NCI-H82 (cell line): ENCODE data around the gene ZNRF3.
"Not testable (repeated sequence)": the region's sequence is repeated elsewhere in the genome, so short reads cannot be mapped to it uniquely, and the experiment has no call there.

Experiments
- DNase-seq: peaks from one replicate; lab custom pipeline; 2025; lab: John Stamatoyannopoulos, UW

The ZNRF3 gene

DNA sequence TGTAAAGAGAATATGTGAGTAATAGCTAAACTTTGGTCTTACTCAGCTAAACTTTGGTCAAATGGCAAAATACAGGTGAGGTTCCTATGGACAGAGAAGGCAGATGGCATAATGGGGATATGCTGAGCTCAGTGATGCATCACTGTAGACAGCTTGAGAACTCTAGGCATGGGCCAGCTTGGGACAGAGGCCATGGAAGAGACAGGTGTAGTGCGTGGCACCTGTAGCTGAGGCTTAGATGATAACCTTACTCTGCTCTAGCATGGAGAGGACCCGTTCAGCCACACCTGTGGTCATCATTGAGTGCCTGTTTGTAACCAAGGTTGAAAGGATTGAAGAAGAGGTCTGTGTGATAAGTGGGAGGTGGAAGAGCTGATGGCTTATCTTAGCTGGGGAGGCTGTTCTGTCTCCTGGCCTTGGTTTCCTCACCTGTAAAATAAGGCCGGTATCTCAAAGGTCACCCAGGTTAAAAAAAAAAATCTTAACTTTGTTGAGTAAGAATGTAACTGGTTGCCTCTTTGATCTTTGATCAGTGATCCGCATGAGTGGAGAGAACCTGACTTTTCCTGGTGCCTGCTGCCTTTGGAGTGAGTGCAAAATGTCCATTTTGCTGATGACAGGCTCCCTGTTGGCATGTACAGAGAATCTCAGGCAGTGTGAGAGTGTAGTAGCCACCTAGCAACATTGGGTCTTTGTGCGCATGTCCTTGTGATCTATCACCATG, 48.6 kb downstream of the ZNRF3 start:
- DNase-seq, result no peak

- no peak for DNase-seq
Measured at GRCh38 chr22:28933321-28933720, 49.9 kb downstream of the ZNRF3 start.

- no peak for DNase-seq
Measured at GRCh38 chr22:28934026-28934425, 50.7 kb downstream of the ZNRF3 start.

DNA sequence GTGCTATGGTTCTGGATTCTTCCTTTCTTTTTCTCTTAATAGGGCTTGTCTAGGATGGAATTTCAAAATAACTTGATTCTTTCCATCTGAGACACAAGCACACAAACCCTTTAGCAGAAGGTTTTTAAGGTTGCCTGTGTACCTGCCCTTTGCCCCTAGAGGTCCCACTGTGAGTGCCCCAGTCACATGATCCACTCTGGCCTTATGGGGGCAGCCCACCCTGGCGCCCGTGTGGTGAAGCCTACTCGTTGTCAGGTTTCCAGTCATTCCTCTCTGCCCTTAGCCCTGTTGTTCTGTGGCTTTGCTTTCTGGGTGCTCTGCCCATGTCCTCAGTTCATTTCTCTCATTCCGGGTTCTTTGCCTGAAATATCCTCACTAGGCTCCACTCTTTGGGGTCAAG, 51.8 kb downstream of the ZNRF3 start:
- DNase-seq, result no peak

DNA sequence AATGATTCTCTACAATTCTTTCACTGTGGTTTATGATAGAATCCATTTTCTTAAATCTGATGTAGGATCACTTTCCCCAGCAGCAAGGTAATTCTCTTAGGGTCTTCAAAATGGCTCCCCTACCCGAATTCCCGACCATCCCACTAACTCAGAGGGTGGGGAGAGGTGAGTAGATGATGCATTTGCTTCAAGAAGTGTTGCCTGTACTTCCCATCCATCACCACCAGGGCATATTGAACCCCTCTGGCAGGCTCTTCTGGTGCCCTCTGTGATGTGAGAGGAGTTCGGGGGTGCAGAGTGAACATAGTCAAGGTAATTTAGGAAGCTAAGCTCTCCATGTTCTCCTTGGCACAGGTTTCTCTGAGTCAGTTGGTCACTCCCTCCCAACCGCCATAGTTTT, 52.3 kb downstream of the ZNRF3 start:
- DNase-seq, result no peak

- no peak for DNase-seq
Measured at GRCh38 chr22:28936200-28936599, 52.8 kb downstream of the ZNRF3 start.

- no peak for DNase-seq
Measured at GRCh38 chr22:28937206-28938025, 54.0 kb downstream of the ZNRF3 start.

DNA sequence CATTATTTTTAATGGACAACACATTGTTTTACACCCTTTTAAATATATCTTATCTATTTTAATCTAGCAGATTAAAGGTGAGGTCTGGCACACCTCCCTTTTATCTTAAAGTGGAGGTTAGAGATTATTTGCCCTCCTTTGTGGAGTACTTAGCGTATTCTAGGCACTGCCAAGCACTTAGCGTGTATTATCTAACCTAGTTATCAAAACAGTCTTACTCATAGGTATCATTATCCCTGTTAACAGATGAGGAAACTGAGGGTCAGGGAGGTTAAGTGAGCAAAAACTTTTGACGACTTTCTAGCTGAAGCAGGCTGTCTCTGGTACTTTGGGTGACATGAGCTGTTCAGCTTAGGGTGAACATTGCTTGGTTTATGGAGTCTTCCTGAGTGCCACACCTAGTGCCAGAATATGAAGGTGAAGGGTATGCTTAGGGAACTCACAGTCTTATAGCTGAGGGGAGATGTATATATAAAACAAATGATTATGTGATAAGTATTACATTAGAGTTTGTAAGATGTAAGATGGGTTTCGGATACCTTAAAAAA, 55.0 kb downstream of the ZNRF3 start:
- DNase-seq, result no peak

DNA sequence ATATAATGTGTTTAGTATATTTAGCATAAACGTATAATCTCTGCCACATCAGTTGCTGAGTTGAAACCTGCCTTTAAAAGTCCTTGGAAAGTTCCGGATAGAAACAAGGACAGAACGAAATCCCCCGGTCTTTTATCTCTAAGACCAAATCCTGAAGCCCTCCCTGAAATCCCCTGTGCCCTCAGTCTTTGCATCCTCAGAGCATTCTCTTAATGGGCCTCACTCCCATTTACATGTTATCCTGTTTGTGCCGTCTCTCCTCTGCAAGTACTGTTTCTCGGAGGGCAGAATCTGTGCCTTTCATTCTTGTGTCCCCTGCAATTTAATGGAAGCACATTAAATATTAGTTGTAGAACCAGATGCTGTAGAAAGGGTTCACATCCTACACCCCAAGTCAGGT, 56.0 kb downstream of the ZNRF3 start:
- DNase-seq, result peak; percentile 53

GRCh38 chr22:28939932-28940331, 56.6 kb downstream of the ZNRF3 start:
- no peak for DNase-seq

DNA sequence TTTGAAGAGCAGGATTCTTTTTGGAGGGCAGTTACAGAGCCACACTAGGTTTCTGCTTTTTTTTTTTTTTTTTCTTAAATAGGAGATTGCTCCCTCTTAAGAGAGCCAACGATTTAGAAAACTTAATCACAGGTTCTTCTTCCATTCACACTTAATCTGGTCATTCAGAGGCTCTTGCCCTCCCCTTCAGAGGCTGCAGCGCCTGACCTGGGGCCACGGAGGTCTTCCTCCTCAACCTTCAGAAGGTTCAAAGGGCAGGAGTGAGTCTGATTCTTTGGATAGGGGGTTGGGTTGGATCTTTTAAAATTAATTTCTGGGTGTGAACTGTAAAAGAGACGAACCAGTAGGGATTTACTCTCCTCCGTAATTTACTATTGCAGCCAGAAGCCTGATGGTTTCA, 57.1 kb downstream of the ZNRF3 start:
- DNase-seq, result no peak

- DNase-seq, result no peak
Measured at GRCh38 chr22:28942333-28942732, 59.0 kb downstream of the ZNRF3 start.

- peak; percentile 87 for DNase-seq
Measured at GRCh38 chr22:28942801-28943500, 59.6 kb downstream of the ZNRF3 start.

DNA sequence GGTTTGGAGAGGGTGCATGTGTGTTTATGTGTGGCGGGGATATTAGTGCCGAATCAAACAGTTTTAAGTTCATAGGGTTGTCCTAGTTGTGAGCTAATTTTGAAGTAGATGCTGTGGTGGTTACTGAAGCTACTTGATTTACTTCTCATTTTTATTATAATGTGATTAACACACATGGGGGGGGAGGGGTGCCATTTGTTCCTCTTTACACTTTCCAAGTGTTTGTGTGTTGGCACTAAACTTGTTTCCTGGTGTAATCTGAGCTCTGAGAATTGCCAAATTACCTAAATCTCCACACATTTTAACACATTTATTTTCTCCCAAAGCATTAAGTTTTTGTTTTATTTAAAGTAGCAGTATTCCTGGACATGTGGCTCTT, 60.1 kb downstream of the ZNRF3 start:
- peak; percentile 84 for DNase-seq

GRCh38 chr22:28947125-28947524, 63.8 kb downstream of the ZNRF3 start:
- DNase-seq, result no peak

DNA sequence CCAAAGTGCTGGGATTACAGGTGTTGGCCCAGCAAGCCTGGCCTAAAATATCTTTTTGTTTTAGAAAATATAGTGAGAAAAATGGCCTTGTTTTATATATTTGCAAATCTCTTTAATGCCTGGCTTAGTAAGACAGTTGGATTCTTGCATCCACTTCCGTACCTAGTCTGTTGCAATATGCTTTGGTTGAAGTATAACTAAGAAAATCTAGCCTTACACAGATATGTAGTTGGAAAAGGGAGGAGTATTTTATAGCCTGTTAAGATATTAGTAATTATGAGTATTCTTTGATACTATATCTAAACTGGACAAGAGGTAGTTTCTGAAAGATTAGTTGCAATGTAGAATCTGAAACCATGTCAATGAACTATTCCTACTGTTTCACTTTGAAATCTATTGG, 65.1 kb downstream of the ZNRF3 start:
- DNase-seq, result no peak

GRCh38 chr22:28948860-28949551, 65.6 kb downstream of the ZNRF3 start:
- DNase-seq, result not testable (repeated sequence)

- no peak for DNase-seq
Measured at GRCh38 chr22:28949788-28950187, 66.4 kb downstream of the ZNRF3 start.

DNA sequence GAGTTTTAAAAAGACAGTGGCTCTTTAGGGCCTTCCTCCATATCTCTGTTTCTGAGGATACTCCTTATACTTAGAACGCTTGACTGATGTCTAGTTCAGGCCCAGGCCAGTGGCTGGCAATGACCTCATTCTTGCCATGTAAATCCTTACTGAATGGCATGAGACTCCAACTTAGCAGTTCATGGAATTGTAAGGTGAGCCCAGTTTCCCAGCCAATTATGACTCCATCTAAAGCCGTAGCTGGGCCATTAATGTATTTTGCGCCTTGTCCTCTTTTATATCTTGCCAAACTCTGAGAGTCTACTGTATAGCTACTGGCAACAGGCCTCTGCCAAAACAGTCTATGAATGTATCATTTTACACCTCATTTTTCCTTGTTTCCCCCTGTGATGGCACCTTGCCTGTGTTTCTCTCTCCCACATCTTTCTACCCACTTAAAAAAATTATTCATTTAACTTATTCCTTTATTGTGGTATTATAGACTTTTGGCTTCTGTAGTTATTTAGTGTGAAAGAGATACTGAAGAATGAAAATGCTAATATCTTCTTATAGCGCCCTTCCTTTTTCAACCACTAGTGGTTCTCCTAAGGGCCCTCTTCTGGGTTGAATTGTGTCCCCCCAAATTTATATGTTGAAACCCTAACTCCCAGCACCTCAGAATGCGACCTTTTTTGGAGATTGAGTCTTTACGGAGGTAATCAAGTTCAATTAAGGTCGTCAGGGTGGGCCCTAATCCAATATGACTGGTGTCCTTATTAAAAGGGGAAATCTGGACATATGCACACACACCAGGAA, 67.4 kb downstream of the ZNRF3 start:
- DNase-seq, result peak; percentile 69

DNA sequence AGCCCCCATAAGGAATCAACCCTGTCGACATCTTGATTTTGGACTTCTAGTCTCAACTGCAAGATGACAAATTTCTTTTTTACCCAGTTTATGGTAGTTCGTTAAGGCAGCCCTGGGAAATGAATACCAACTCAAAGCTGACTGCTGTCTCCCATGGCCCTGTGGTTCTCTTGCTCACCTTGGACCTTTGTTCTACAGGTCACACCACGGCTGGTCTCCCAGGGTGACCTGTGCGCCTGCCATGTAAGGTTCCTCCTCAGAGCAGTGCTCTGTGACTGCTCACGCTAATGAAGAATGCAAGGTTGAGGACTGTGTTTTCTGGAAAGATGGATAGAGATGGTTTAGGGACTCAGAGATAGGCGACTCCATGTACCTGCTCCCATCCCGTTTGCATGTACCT, 68.2 kb downstream of the ZNRF3 start:
- no peak for DNase-seq

DNA sequence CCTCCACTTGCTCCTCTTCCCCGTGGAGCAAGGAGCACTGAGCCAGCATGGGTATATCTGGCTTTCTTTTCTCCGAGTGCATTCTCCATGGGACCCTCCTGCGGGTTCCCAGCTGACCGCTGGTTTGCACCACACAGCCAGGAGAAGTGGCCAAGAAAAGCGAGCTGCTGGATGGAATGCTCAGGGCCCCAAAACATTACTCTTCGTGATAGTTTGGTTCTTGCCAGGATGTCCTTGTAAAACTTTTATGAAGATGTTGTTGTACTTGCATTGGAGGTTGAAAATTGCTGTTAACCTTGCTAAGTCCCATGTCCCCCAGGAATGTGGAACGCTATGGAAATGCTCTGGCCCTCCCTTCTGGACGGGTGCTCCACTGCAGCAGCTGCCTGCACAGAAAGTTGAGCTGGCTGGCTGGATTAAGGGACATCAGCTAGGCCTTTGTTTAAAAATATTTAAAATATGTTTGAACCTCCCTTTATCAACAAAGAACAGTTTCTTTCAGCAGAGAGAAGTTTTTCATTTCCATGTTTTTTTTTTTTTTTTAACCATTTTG, 68.7 kb downstream of the ZNRF3 start:
- DNase-seq, result peak; percentile 30
